ENCODE measurements around the gene TOM1.
"Not testable (repeated sequence)": the region's sequence is repeated elsewhere in the genome, so short reads cannot be mapped to it uniquely, and the experiment has no call there.

The TOM1 gene

GRCh38 chr22:35379146-35379993, 79.7 kb downstream of the TOM1 start:
- intact Hi-C loops (cut with DNase I), result no loop called here
- no peak for DNase-seq

- intact Hi-C loops (cut with DNase I), result no loop called here
- no peak for DNase-seq
Observed at GRCh38 chr22:35380013-35380412, 80.3 kb downstream of the TOM1 start.

GRCh38 chr22:35380537-35381423, 81.1 kb downstream of the TOM1 start, which contains the start of gene HMOX1:
Gene HMOX1 (plus strand): TSS chr22:35381096. CDS start chr22:35381174, 78 bp downstream.
- intact Hi-C loops (cut with DNase I), result no loop called here
- DNase-seq, result peak; percentile 76 to 94 (median 88)

GRCh38 chr22:35381424-35382009, 81.8 kb downstream of the TOM1 start:
- intact Hi-C loops (cut with DNase I), result no loop called here
- DNase-seq, result peak in 3 of 42 donors; percentile 21 to 40 (median 34)

GRCh38 chr22:35383679-35384071, 84.0 kb downstream of the TOM1 start:
- no peak for DNase-seq
- intact Hi-C loops (cut with DNase I), result no loop called here

GRCh38 chr22:35384527-35384926, 84.8 kb downstream of the TOM1 start:
- no peak for DNase-seq
- intact Hi-C loops (cut with DNase I), result no loop called here

GRCh38 chr22:35384975-35385588, 85.4 kb downstream of the TOM1 start:
- DNase-seq, result no peak
- intact Hi-C loops (cut with DNase I), result no loop called here

- no peak for DNase-seq
- intact Hi-C loops (cut with DNase I), result no loop called here
Observed at GRCh38 chr22:35386670-35387288, 87.1 kb downstream of the TOM1 start.

- DNase-seq, result no peak
- intact Hi-C loops (cut with DNase I), result no loop called here
Observed at GRCh38 chr22:35390933-35391332, 91.2 kb downstream of the TOM1 start.

- no peak for DNase-seq
- intact Hi-C loops (cut with DNase I), result no loop called here
Observed at GRCh38 chr22:35392357-35392756, 92.7 kb downstream of the TOM1 start.

- intact Hi-C loops (cut with DNase I), result no loop called here
- DNase-seq, result no peak
Observed at GRCh38 chr22:35393116-35394010, 93.7 kb downstream of the TOM1 start.

- intact Hi-C loops (cut with DNase I), result no loop called here
- DNase-seq, result no peak
Observed at GRCh38 chr22:35394011-35394312, 94.3 kb downstream of the TOM1 start.

GRCh38 chr22:35394810-35395563, 95.3 kb downstream of the TOM1 start:
- intact Hi-C loops (cut with DNase I), result no loop called here
- no peak for DNase-seq

GRCh38 chr22:35396622-35397021, 96.9 kb downstream of the TOM1 start:
- peak in 1 of 42 donors; percentile 35 for DNase-seq
- intact Hi-C loops (cut with DNase I), result not testable (repeated sequence)

GRCh38 chr22:35397095-35397904, 97.6 kb downstream of the TOM1 start:
- intact Hi-C loops (cut with DNase I), result no loop called here
- no peak for DNase-seq

All from head of caudate nucleus (tissue), 42 donors.